OCI-LY3 (cell line): ENCODE results near the gene ZNF521.

Experiments
- H2AFZ ChIP-seq: fragments of 200-600, 300-600 bp; shearing (Covaris generic); 2 replicates; pipeline ENCODE4 v1.6.0; 2014; ENCODE audit warnings: antibody characterized with exemption, low read depth, low read length
- H3K27ac ChIP-seq: fragments of 200-600, 300-600 bp; sonication (generic); 2 replicates; pipeline ENCODE4 v1.5.1; 2014; ENCODE audit warnings: mild to moderate bottlenecking, low read length, moderate library complexity, mixed read lengths
- H3K27me3 ChIP-seq: fragments of 200-600, 300-600 bp; sonication (generic); 2 replicates; pipeline ENCODE4 v1.6.1; 2014; ENCODE audit warnings: low read depth, low read length, mixed read lengths
- H3K36me3 ChIP-seq: fragments of 200-600, 300-600 bp; sonication (generic); replicated peaks from 2 replicates; pipeline ENCODE3; 2014; ENCODE audit warnings: low read depth, low read length, mixed read lengths
- H3K4me1 ChIP-seq: fragments of 300-600, 200-600 bp; sonication (generic); 2 replicates; pipeline ENCODE4 v1.6.1; 2014; ENCODE audit warnings: low read length, mixed read lengths
- H3K4me2 ChIP-seq: fragments of 200-600, 300-600 bp; sonication (generic); 2 replicates; pipeline ENCODE4 v1.6.1; 2014; ENCODE audit warnings: low read length, mixed read lengths
- H3K4me3 ChIP-seq: fragments of 300-600, 200-600 bp; sonication (generic); 2 replicates; pipeline ENCODE4 v1.5.1; 2014; ENCODE audit warnings: antibody characterized with exemption, mild to moderate bottlenecking, low read length, moderate library complexity
- H3K79me2 ChIP-seq: fragments of 300-600, 200-600 bp; shearing (Covaris generic); 2 replicates; pipeline ENCODE4 v1.6.1; 2014; ENCODE audit warnings: mild to moderate bottlenecking, low read length, mixed read lengths
- H3K9ac ChIP-seq: fragments of 300-600, 200-600 bp; shearing (Covaris generic); 2 replicates; pipeline ENCODE4 v1.6.0; 2014; ENCODE audit warnings: mild to moderate bottlenecking, low read length, moderate library complexity
- H3K9me3 ChIP-seq: fragments of 200-600, 300-600 bp; shearing (Covaris generic); 2 replicates; pipeline ENCODE4 v1.6.1; 2014; ENCODE audit warnings: low read length, mixed read lengths; ENCODE audit not compliant: insufficient read depth
- H4K20me1 ChIP-seq: fragments of 200-600, 300-600 bp; sonication (generic); 2 replicates; pipeline ENCODE4 v1.6.1; 2016; ENCODE audit warnings: low read length, mixed read lengths; ENCODE audit not compliant: insufficient read depth
- EZH2phosphoT487 ChIP-seq: fragments of 200-600 bp; shearing (Covaris generic); IDR thresholded peaks from 2 replicates; pipeline ENCODE4 v1.6.1; 2018; ENCODE audit warnings: antibody characterized with exemption, mixed run types, low read depth
- TF ChIP-seq, protein P1 (sequence below): fragments of 200-600, 300-600 bp; sonication (generic); IDR thresholded peaks from 2 replicates; pipeline ENCODE4 v1.5.1; 2014; ENCODE audit warnings: antibody characterized with exemption, low read length, low read depth

ZNF521 gene

GRCh38 chr18:25345081-25345866, 6.7 kb downstream of the ZNF521 start:
- Histone ChIP-seq H3K4me1 (no peaks in the 10 kb centered on the region), H2AFZ (no peak overlapping the region), H3K36me3 (no peaks in the 10 kb centered on the region), H3K9ac (no peak overlapping the region), H3K79me2 (no peaks in the 10 kb centered on the region), H3K4me2 (no peak overlapping the region), H4K20me1 (no peaks in the 10 kb centered on the region), H3K9me3 (no peaks in the 10 kb centered on the region), H3K27ac (no peak overlapping the region), H3K27me3 (peaks cover 13% of the 10 kb centered on the region), H3K4me3 (no peak overlapping the region)
- TF ChIP-seq, protein P1, sequence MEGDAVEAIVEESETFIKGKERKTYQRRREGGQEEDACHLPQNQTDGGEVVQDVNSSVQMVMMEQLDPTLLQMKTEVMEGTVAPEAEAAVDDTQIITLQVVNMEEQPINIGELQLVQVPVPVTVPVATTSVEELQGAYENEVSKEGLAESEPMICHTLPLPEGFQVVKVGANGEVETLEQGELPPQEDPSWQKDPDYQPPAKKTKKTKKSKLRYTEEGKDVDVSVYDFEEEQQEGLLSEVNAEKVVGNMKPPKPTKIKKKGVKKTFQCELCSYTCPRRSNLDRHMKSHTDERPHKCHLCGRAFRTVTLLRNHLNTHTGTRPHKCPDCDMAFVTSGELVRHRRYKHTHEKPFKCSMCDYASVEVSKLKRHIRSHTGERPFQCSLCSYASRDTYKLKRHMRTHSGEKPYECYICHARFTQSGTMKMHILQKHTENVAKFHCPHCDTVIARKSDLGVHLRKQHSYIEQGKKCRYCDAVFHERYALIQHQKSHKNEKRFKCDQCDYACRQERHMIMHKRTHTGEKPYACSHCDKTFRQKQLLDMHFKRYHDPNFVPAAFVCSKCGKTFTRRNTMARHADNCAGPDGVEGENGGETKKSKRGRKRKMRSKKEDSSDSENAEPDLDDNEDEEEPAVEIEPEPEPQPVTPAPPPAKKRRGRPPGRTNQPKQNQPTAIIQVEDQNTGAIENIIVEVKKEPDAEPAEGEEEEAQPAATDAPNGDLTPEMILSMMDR: no peak
- no peak for TF ChIP-seq EZH2phosphoT487

DNA sequence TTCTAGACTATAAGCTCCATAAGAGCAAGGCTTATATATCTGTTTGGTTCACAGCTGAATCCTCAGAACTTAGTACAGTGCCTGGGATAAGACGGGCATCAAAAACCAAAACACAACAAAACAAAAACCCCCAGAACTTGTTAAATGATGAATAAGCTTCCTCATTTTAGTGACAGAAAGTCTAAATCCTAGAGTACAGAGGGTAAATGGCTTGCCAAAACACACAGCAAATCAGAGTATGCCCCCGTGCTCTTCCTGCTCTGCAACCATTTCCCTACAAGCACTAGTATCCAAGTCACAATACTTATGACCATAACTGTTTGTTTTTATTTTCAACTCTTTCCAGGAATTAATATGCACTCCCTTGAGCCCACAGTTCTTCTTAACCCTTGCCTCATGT, 10.1 kb downstream of the ZNF521 start:
- Histone ChIP-seq H3K9ac (no peak overlapping the region), H3K27me3 (peaks cover 12% of the 10 kb centered on the region), H3K27ac (no peak overlapping the region), H3K4me2 (no peak overlapping the region), H3K36me3 (no peaks in the 10 kb centered on the region), H3K9me3 (no peaks in the 10 kb centered on the region), H2AFZ (no peak overlapping the region), H3K79me2 (no peaks in the 10 kb centered on the region), H4K20me1 (no peaks in the 10 kb centered on the region), H3K4me3 (no peak overlapping the region), H3K4me1 (no peaks in the 10 kb centered on the region)
- no peak for TF ChIP-seq EZH2phosphoT487
- TF ChIP-seq, protein P1: no peak

DNA sequence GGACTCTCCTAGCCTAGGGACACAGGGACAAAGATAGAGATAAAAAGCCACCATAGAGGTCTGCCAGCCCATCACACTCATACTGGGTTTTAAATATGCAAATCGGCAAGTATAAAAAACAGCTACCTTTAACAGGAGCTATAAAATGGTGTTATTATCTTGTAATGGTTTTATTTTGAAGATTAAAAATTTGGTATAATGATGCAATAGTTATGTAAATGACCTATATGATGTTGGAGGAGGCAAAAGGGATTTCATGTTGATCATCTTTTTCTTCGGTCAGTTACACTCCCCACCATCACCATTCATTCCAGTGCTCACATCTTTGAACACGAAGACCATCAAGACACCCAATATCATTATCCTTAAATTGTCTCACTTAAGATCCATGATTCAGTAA, 11.2 kb downstream of the ZNF521 start:
- H3K27ac ChIP-seq: no peak overlapping the region
- no peak overlapping the region for H2AFZ ChIP-seq
- H3K27me3 ChIP-seq: peaks cover 9% of the 10 kb centered on the region
- H3K4me1 ChIP-seq: no peaks in the 10 kb centered on the region
- H3K4me3 ChIP-seq: no peak overlapping the region
- no peaks in the 10 kb centered on the region for H3K36me3 ChIP-seq
- H3K9ac ChIP-seq: no peak overlapping the region
- H4K20me1 ChIP-seq: no peaks in the 10 kb centered on the region
- no peak overlapping the region for H3K4me2 ChIP-seq
- no peaks in the 10 kb centered on the region for H3K9me3 ChIP-seq
- no peaks in the 10 kb centered on the region for H3K79me2 ChIP-seq
- TF ChIP-seq, protein P1: no peak
- no peak for TF ChIP-seq EZH2phosphoT487

DNA sequence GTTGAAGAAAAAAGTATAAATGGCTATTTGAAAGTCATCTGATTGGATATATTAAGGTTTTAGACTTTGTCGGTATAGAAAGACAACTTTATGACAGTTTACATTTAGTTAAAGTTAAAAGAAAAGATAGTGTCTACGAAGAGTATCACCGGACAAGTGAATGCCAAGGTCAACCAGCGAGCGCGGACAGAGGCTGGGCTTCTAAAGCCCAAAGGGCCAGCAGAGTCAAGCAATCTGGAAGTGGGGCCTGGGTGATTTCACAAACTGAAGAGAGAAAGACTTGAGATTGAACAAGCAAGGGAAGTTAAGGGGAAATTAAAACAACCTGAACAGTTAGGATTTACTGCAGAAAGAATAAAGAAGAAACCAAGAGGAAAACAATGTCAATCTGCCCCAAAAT, 16.3 kb downstream of the ZNF521 start:
- Histone ChIP-seq H3K4me2 (no peak overlapping the region), H4K20me1 (no peaks in the 10 kb centered on the region), H3K27me3 (no peaks in the 10 kb centered on the region), H3K9me3 (no peaks in the 10 kb centered on the region), H3K79me2 (no peaks in the 10 kb centered on the region), H3K36me3 (no peaks in the 10 kb centered on the region), H3K4me1 (no peaks in the 10 kb centered on the region), H3K27ac (no peak overlapping the region), H3K4me3 (no peak overlapping the region), H2AFZ (no peak overlapping the region), H3K9ac (no peak overlapping the region)
- no peak for TF ChIP-seq EZH2phosphoT487
- TF ChIP-seq, protein P1: no peak
